ENCODE results near the gene ICOSLG. TPM values are rescaled to one million over a fixed set of nuclear protein-coding genes. Genes with fewer than 3 reads are reported as not detected.
"Not testable (repeated sequence)": the region's sequence is repeated elsewhere in the genome, so short reads cannot be mapped to it uniquely, and the experiment has no call there.

ICOSLG gene
- 1.9 TPM for total RNA-seq (ENCODE audit: insufficient read depth, low replicate concordance)

GRCh38 chr21:44240842-44241241, at the start of gene ICOSLG:
TSS of gene ICOSLG (minus strand) at chr21:44240943. CDS start at chr21:44240817, 126 bp downstream.
- DNase-seq (ENCODE audit: low spot score), result not testable (repeated sequence)

- no peak for DNase-seq (ENCODE audit: low spot score)
Measured at GRCh38 chr21:44289381-44290010, 48.8 kb upstream of the ICOSLG start.

- DNase-seq (ENCODE audit: low spot score), result no peak
Measured at GRCh38 chr21:44288251-44289110, 47.7 kb upstream of the ICOSLG start.

- no peak for DNase-seq (ENCODE audit: low spot score)
Measured at GRCh38 chr21:44286716-44287632, 46.2 kb upstream of the ICOSLG start.

- DNase-seq (ENCODE audit: low spot score), result no peak
Measured at GRCh38 chr21:44286086-44286715, 45.5 kb upstream of the ICOSLG start.

GRCh38 chr21:44285138-44285992, 44.6 kb upstream of the ICOSLG start, which contains the start of gene AIRE:
TSS of gene AIRE (plus strand) at chr21:44285876. CDS start at chr21:44286007, 131 bp downstream.
- DNase-seq (ENCODE audit: low spot score), result no peak

GRCh38 chr21:44283948-44284347, 43.2 kb upstream of the ICOSLG start:
- DNase-seq (ENCODE audit: low spot score), result no peak

- DNase-seq (ENCODE audit: low spot score), result not testable (repeated sequence)
Measured at GRCh38 chr21:44283211-44283785, 42.6 kb upstream of the ICOSLG start.

- DNase-seq (ENCODE audit: low spot score), result no peak
Measured at GRCh38 chr21:44282370-44282769, 41.6 kb upstream of the ICOSLG start.

- DNase-seq (ENCODE audit: low spot score), result no peak
Measured at GRCh38 chr21:44281801-44282200, 41.1 kb upstream of the ICOSLG start.

- no peak for DNase-seq (ENCODE audit: low spot score)
Measured at GRCh38 chr21:44279354-44280260, 38.9 kb upstream of the ICOSLG start.

GRCh38 chr21:44275041-44275440, 34.3 kb upstream of the ICOSLG start:
- no peak for DNase-seq (ENCODE audit: low spot score)

GRCh38 chr21:44273046-44273445, 32.3 kb upstream of the ICOSLG start:
- no peak for DNase-seq (ENCODE audit: low spot score)

GRCh38 chr21:44272284-44272858, 31.6 kb upstream of the ICOSLG start:
- no peak for DNase-seq (ENCODE audit: low spot score)

GRCh38 chr21:44271558-44272283, 31.0 kb upstream of the ICOSLG start:
- no peak for DNase-seq (ENCODE audit: low spot score)

- no peak for DNase-seq (ENCODE audit: low spot score)
Measured at GRCh38 chr21:44269090-44269489, 28.3 kb upstream of the ICOSLG start.

- no peak for DNase-seq (ENCODE audit: low spot score)
Measured at GRCh38 chr21:44267655-44268142, 27.0 kb upstream of the ICOSLG start.

Measured in umbilical cord (tissue), 2 donors.